H9 (cell line): ENCODE measurements around the gene POLA1. TPM values are rescaled to one million over a fixed set of nuclear protein-coding genes. Genes with fewer than 3 reads are reported as not detected.

Experiments used
- DNase-seq: peaks from one replicate; pipeline ENCODE4 v3.0.0-alpha.2; 2017
- H2AFZ ChIP-seq: one replicate; pipeline ENCODE4 v1.6.1; 2013; ENCODE audit warnings: mild to moderate bottlenecking, low read length, control low read depth, moderate library complexity
- H2AK5ac ChIP-seq: 2 replicates; pipeline ENCODE4 v1.6.1; 2013; ENCODE audit warnings: low read length, control low read depth, mixed read lengths; ENCODE audit not compliant: insufficient read length
- H2BK120ac ChIP-seq: one replicate; pipeline ENCODE4 v1.6.1; 2013; ENCODE audit warnings: low read depth, mild to moderate bottlenecking, low read length, control low read depth, inconsistent platforms; ENCODE audit not compliant: poor library complexity, severe bottlenecking
- H2BK12ac ChIP-seq: 2 replicates; pipeline ENCODE4 v1.6.1; 2013; ENCODE audit warnings: low read length, control low read depth, mixed read lengths, low read depth; ENCODE audit not compliant: insufficient read length
- H2BK15ac ChIP-seq: 2 replicates; pipeline ENCODE4 v1.6.1; 2013; ENCODE audit warnings: low read depth, low read length, control low read depth
- H2BK20ac ChIP-seq: one replicate; pipeline ENCODE4 v1.6.1; 2013; ENCODE audit warnings: low read depth, mild to moderate bottlenecking, low read length, control low read depth, inconsistent platforms; ENCODE audit not compliant: poor library complexity, severe bottlenecking
- H2BK5ac ChIP-seq: 2 replicates; pipeline ENCODE4 v1.6.1; 2013; ENCODE audit warnings: low read length, control low read depth, mixed read lengths; ENCODE audit not compliant: insufficient read length
- H3K14ac ChIP-seq: 2 replicates; pipeline ENCODE4 v1.6.1; 2013; ENCODE audit warnings: low read length, control low read depth; ENCODE audit not compliant: insufficient read depth
- H3K18ac ChIP-seq: 2 replicates; pipeline ENCODE4 v1.6.1; 2013; ENCODE audit warnings: low read depth, mild to moderate bottlenecking, mixed read lengths, low read length, control low read depth; ENCODE audit not compliant: insufficient read length
- H3K23ac ChIP-seq: 2 replicates; pipeline ENCODE4 v1.6.1; 2013; ENCODE audit warnings: low read length, control low read depth, mixed read lengths, low read depth; ENCODE audit not compliant: insufficient read length
- H3K23me2 ChIP-seq: 2 replicates; pipeline ENCODE4 v1.6.1; 2013; ENCODE audit warnings: low read depth, mild to moderate bottlenecking, mixed read lengths, low read length, control low read depth; ENCODE audit not compliant: insufficient read length, poor library complexity, severe bottlenecking
- H3K27ac ChIP-seq: 2 replicates; pipeline ENCODE4 v1.5.1; 2013; ENCODE audit warnings: low read length, control low read depth, mixed read lengths, low read depth; ENCODE audit not compliant: insufficient read length
- H3K27me3 ChIP-seq: 2 replicates; pipeline ENCODE4 v1.6.1; 2013; ENCODE audit warnings: low read length, control low read depth, inconsistent platforms; ENCODE audit not compliant: insufficient read depth
- H3K4ac ChIP-seq: 2 replicates; pipeline ENCODE4 v1.6.1; 2013; ENCODE audit warnings: low read depth, mild to moderate bottlenecking, control low read depth, inconsistent platforms, low read length, moderate library complexity
- H3K4me1 ChIP-seq: 2 replicates; pipeline ENCODE4 v1.6.1; 2013; ENCODE audit warnings: low read length, control low read depth, inconsistent platforms; ENCODE audit not compliant: insufficient read depth
- H3K4me2 ChIP-seq: 2 replicates; pipeline ENCODE4 v1.6.1; 2013; ENCODE audit warnings: low read length, control low read depth, mixed read lengths; ENCODE audit not compliant: insufficient read length, insufficient read depth
- H3K56ac ChIP-seq: 2 replicates; pipeline ENCODE4 v1.6.1; 2013; ENCODE audit warnings: low read depth, mild to moderate bottlenecking, mixed read lengths, low read length, control low read depth; ENCODE audit not compliant: insufficient read length
- H3K79me1 ChIP-seq: 2 replicates; pipeline ENCODE4 v1.6.1; 2013; ENCODE audit warnings: low read depth, mild to moderate bottlenecking, moderate library complexity, low read length, control low read depth, inconsistent platforms; ENCODE audit not compliant: insufficient read depth, poor library complexity, severe bottlenecking
- H3K79me2 ChIP-seq: 2 replicates; pipeline ENCODE4 v1.6.1; 2013; ENCODE audit warnings: low read length, control low read depth, inconsistent platforms; ENCODE audit not compliant: insufficient read depth
- H3K9ac ChIP-seq: 2 replicates; pipeline ENCODE4 v1.6.1; 2013; ENCODE audit warnings: low read length, control low read depth, mixed read lengths; ENCODE audit not compliant: insufficient read length; ENCODE audit errors: extremely low read depth
- H3K9me3 ChIP-seq: one replicate; pipeline ENCODE4 v1.6.1; 2013; ENCODE audit warnings: low read depth, low read length, inconsistent platforms; ENCODE audit not compliant: control insufficient read depth
- H3T11ph ChIP-seq: one replicate; pipeline ENCODE4 v1.6.1; 2013; ENCODE audit warnings: mild to moderate bottlenecking, low read length, control low read depth, inconsistent platforms
- H4K20me1 ChIP-seq: one replicate; pipeline ENCODE4 v1.6.1; 2013; ENCODE audit not compliant: control insufficient read depth, insufficient read length, insufficient read depth
- H4K5ac ChIP-seq: 2 replicates; pipeline ENCODE4 v1.6.1; 2013; ENCODE audit warnings: low read depth, mild to moderate bottlenecking, mixed read lengths, low read length, control low read depth; ENCODE audit not compliant: insufficient read length
- H4K8ac ChIP-seq: replicated peaks from 2 replicates; pipeline ENCODE4 v1.6.1; 2013; ENCODE audit warnings: low read length, control low read depth, mixed read lengths, low read depth; ENCODE audit not compliant: insufficient read length
- H4K91ac ChIP-seq: 2 replicates; pipeline ENCODE4 v1.6.1; 2013; ENCODE audit warnings: low read depth, mild to moderate bottlenecking, moderate library complexity, mixed read lengths, low read length, control low read depth; ENCODE audit not compliant: insufficient read length
- H3K27ac Mint-ChIP-seq, 3 experiments: 2 replicates in 2 of 3; 3 replicates in 1 of 3; pipeline ENCODE4 v1.8.0; 2020 to 2021; ENCODE audit warnings: mixed read lengths in 3 of 3, mild to moderate bottlenecking in 1 of 3, moderate library complexity in 1 of 3
- H3K27me3 Mint-ChIP-seq: 2 replicates; pipeline ENCODE4 v1.8.0; 2021; ENCODE audit warnings: low read depth, mild to moderate bottlenecking, moderate library complexity, mixed read lengths
- H3K36me3 Mint-ChIP-seq, 3 experiments: 2 replicates in 2 of 3; 3 replicates in 1 of 3; pipeline ENCODE4 v1.8.0; 2020 to 2021; ENCODE audit warnings: low read depth in 3 of 3, mixed read lengths in 3 of 3; ENCODE audit not compliant: insufficient read depth in 1 of 3
- H3K4me1 Mint-ChIP-seq, 2 experiments: 2 replicates each; pipeline ENCODE4 v1.8.0; 2020; ENCODE audit warnings: mixed read lengths in 2 of 2
- H3K4me3 Mint-ChIP-seq, 2 experiments: 2 replicates in 1 of 2; 3 replicates in 1 of 2; pipeline ENCODE4 v1.8.0; 2020 to 2021; ENCODE audit warnings: mild to moderate bottlenecking in 2 of 2, mixed read lengths in 2 of 2, moderate library complexity in 1 of 2
- H3K9me3 Mint-ChIP-seq, 2 experiments: 2 replicates in 1 of 2; 3 replicates in 1 of 2; pipeline ENCODE4 v1.8.0; 2020; ENCODE audit warnings: mild to moderate bottlenecking in 2 of 2, mixed read lengths in 2 of 2, moderate library complexity in 1 of 2
- WGBS: extraction: QIAGEN DNeasy Blood & Tissue Kit; methylation state at CpG from one replicate; pipeline ENCODE4 v1.1.7; 2013; ENCODE audit warnings: missing lambda C conversion rate, low lambda C conversion rate, mixed read lengths; ENCODE audit not compliant: insufficient read length; ENCODE audit errors: extremely low coverage; 5-methylcytosine and 5-hydroxymethylcytosine counted together
- total RNA-seq: library from RNA; stranded (reverse); gene quantifications from 2 replicates; pipeline ENCODE4 v1.2.1, GENCODE V29; 2021
- TF ChIP-seq, protein P1 (sequence below): fragments of 200-600 bp; sonication (generic); conservative IDR thresholded peaks from 3 replicates; pipeline ENCODE4 v1.8.0; 2021; ENCODE audit warnings: antibody characterized with exemption, mild to moderate bottlenecking

POLA1 gene
- total RNA-seq, 1 experiment from 2014 or later, result 60.2 TPM

DNA sequence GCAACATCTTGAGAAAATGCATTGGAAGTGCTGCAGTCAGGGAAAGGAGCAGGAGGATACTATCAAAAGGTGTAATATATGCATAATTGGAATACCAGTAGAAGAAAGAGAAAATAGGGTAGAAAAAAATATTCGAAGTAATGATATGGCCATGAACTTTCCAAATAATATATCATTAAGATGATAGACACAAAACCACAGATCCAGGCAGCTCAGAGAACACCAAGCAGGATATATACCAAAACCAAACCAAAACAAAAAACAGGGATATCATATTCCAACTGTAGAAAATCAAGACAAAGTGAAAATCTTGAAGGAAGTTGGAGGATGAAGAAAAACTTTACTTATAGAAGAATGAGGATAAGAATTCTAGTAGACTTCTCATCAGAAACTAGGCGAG, 9.7 kb upstream of the POLA1 start:
- H3K4me3 Mint-ChIP-seq, result no peak overlapping the region
- H2AFZ ChIP-seq, result no peak overlapping the region
- no peak overlapping the region for H3K27ac ChIP-seq

More for the DNA sequence above, 9.7 kb upstream of the POLA1 start:
- TF ChIP-seq, protein P1, sequence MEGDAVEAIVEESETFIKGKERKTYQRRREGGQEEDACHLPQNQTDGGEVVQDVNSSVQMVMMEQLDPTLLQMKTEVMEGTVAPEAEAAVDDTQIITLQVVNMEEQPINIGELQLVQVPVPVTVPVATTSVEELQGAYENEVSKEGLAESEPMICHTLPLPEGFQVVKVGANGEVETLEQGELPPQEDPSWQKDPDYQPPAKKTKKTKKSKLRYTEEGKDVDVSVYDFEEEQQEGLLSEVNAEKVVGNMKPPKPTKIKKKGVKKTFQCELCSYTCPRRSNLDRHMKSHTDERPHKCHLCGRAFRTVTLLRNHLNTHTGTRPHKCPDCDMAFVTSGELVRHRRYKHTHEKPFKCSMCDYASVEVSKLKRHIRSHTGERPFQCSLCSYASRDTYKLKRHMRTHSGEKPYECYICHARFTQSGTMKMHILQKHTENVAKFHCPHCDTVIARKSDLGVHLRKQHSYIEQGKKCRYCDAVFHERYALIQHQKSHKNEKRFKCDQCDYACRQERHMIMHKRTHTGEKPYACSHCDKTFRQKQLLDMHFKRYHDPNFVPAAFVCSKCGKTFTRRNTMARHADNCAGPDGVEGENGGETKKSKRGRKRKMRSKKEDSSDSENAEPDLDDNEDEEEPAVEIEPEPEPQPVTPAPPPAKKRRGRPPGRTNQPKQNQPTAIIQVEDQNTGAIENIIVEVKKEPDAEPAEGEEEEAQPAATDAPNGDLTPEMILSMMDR, result no peak
- no peak overlapping the region for H3K23ac ChIP-seq
- H3K27me3 ChIP-seq, result no peaks in the 10 kb centered on the region
- no peak overlapping the region for H2BK120ac ChIP-seq
- no peaks in the 10 kb centered on the region for H3K9me3 Mint-ChIP-seq
- peaks cover 2% of the 10 kb centered on the region; the same call in 1 of the 2 replicates for H3K27me3 Mint-ChIP-seq
- no peak overlapping the region for H2BK5ac ChIP-seq
- H4K20me1 ChIP-seq, result no peaks in the 10 kb centered on the region
- no peaks in the 10 kb centered on the region for H3K4me1 Mint-ChIP-seq
- H4K8ac ChIP-seq, result no peak overlapping the region
- H4K91ac ChIP-seq, result no peak overlapping the region
- no peaks in the 10 kb centered on the region for H3K9me3 ChIP-seq
- H2BK12ac ChIP-seq, result no peak overlapping the region
- no peaks in the 10 kb centered on the region for H3K79me1 ChIP-seq
- no peak overlapping the region for H2BK20ac ChIP-seq
- H3K4me2 ChIP-seq, result no peak overlapping the region
- H3K4me1 ChIP-seq, result no peaks in the 10 kb centered on the region
- no peaks in the 10 kb centered on the region for H3K23me2 ChIP-seq
- H3K27ac Mint-ChIP-seq, result no peak overlapping the region
- H3K9ac ChIP-seq, result no peak overlapping the region
- no peak overlapping the region for H3T11ph ChIP-seq
- H3K36me3 Mint-ChIP-seq, result no peaks in the 10 kb centered on the region
- H4K5ac ChIP-seq, result no peak overlapping the region
- H3K14ac ChIP-seq, result no peak overlapping the region
- DNase-seq, result no peak
- H2BK15ac ChIP-seq, result no peak overlapping the region
- H3K18ac ChIP-seq, result no peak overlapping the region
- no peak overlapping the region for H3K4ac ChIP-seq
- no peaks in the 10 kb centered on the region for H3K79me2 ChIP-seq
- no peak overlapping the region for H3K56ac ChIP-seq
- no CpG with 5 or more reads among the region's 2 CpGs for WGBS
- H2AK5ac ChIP-seq, result no peak overlapping the region
